T1000 (cell line): ENCODE data around the gene NXPH1.

Source experiments
- DNase-seq: peaks from one replicate; lab custom pipeline; 2025; ENCODE audit warnings: mixed read lengths; lab: John Stamatoyannopoulos, UW

NXPH1 gene

DNA sequence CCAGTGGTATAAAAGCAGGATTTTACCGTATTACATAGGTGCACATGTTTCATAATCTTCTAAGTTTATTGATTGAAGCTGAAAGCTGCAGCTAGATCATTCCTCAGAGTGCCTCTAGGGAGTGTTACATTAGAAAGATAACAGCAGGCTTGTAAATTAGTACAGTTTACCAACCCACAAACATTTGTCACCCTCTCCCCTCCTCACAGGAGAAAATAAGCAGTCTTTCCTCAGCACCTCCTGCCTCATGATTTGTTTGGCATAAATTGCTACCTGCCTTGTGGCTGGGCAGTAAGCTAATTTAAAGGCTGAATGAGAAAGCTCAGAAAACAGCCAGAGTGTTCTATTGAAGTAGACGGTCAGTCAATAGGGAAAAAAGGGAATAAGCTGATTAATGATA lies 74.2 kb downstream of the NXPH1 start:
- no peak for DNase-seq

GRCh38 chr7:8509621-8510020 lies 76.2 kb downstream of the NXPH1 start:
- no peak for DNase-seq

DNA sequence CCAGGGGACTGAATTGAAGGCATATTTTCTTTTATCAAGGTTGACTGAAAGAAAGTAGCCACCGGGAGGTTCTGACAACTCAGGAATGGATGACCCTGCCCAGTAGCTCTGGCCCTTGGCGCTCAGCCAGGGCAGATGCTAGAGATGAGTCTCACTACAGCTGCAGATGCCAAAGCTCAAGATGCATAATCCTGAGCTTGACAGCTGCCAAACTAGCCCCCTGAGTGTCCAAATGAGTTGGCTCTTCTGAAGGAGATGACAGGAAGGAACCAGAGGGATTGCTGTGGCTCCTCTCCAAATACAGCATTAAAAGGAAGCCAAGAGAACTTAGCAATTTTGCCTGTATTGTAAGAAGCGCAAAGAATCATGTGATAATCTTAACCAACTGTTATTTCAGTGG lies 78.4 kb downstream of the NXPH1 start:
- DNase-seq, result no peak

GRCh38 chr7:8514781-8515519 lies 81.5 kb downstream of the NXPH1 start:
- DNase-seq, result no peak

DNA sequence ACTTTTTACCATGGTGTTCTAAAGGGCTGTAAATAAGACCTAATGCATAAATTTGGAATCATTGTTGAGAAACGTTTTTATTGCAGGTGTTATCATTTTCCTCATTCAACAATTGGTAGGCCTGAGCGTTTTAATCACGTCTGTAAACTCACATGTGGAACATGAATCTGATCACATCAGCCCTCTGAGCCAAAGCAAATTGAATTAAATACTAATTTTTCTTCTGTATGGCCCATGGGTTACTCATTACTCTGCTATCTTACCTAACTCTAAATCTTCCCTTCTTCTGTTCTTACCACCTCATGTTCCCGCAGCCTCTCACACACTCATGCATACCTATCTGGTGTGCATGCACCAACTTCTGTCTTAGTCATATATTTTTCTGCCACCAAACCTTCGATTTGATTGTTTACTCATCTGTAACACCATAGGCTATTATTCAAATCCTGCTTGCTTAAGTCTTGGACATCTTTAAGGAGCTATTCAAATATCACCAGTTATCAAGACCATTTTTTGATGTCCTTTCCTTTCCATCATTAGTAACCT lies 82.3 kb downstream of the NXPH1 start:
- no peak for DNase-seq

- no peak for DNase-seq
Observed at GRCh38 chr7:8516976-8517375, 83.6 kb downstream of the NXPH1 start.

GRCh38 chr7:8528311-8528710 lies 94.9 kb downstream of the NXPH1 start:
- DNase-seq, result no peak

GRCh38 chr7:8531991-8532515 lies 98.6 kb downstream of the NXPH1 start:
- DNase-seq, result no peak

DNA sequence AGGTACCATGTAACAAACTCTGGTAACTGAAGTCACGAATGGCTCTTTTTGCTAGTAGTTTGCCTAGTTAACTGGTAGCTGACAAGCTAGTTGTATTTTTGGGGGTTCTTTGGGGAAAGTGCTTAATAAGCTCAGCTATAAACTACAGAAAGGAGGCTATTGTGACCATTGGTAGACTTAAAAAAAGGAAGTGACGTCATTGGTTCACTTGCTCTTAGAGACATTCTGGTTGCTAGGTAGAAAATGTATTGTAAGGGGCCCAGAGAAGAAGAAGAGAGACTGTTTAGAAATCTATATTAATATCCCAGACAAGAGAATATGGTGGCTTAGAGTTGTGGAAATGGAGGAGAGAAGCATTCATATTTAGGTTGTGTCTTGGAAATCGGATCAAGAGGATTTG lies 103.0 kb downstream of the NXPH1 start:
- no peak for DNase-seq

GRCh38 chr7:8549046-8549445 lies 115.6 kb downstream of the NXPH1 start:
- DNase-seq, result no peak

GRCh38 chr7:8560501-8560900 lies 127.1 kb downstream of the NXPH1 start:
- DNase-seq, result no peak

DNA sequence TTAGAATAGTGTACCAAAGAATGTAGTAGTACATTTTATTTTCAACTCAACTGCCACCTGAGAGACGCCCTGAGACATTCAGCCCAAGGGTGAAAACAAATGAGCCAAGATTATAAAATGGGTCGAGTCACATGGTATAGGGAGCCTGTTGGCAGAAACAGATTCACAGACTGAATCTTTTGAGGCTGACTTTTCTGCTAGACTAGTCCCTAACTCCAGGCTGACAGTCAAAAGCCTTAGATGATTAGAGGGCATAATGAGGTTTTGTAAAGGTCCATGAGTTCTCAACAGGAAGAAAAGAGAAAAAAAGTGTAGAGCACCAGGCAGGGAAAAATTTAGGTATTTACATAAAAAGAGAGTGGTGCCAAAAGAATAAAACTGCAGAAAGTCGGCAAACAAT lies 128.0 kb downstream of the NXPH1 start:
- no peak for DNase-seq

GRCh38 chr7:8564281-8564680 lies 130.9 kb downstream of the NXPH1 start:
- DNase-seq, result no peak

- no peak for DNase-seq
Observed at GRCh38 chr7:8566016-8566415, 132.6 kb downstream of the NXPH1 start.

- DNase-seq, result no peak
Observed at GRCh38 chr7:8567626-8568025, 134.2 kb downstream of the NXPH1 start.

- DNase-seq, result no peak
Observed at GRCh38 chr7:8579661-8580194, 146.3 kb downstream of the NXPH1 start.

GRCh38 chr7:8581842-8582241 lies 148.4 kb downstream of the NXPH1 start:
- DNase-seq, result no peak

DNA sequence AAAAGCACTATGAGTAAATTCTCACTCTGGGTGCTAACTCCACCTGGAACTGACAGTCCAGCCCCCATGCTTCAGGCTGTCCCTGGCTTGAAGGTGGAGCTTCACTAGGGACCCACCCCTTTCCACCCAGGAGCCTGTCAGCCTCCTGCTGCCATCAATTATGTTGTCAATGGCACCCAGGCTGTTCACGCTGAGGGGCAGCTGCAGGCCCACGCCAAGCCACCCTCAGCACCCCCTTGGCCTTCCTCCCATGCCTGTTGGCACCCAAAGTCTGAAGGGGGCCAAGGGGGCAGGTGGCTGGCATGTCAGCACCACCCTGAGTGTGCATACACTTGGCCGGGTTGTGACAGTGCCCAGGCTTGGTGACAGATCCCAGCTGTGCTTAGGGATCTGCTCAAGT lies 149.3 kb downstream of the NXPH1 start:
- no peak for DNase-seq

GRCh38 chr7:8585591-8585990 lies 152.2 kb downstream of the NXPH1 start:
- no peak for DNase-seq

DNA sequence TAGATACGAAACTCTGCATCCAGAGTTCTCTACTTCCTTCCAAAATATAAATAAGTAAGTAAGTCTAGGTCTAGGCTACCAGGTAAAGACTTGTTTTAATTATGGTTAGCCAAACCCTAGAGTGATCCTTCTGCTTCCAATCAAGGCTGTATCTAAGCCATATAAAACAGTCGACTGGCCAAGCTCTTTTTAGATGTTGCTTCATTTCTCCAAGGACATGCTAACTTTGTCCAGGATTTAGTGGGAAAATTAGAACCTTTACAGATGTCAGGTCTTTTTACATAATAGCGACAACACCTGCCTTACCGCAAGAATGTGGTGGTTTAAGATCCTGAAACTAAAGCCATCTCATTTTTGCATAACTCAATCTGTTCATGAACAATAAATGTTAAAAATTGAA lies 156.8 kb downstream of the NXPH1 start:
- DNase-seq, result no peak

- DNase-seq, result no peak
Observed at GRCh38 chr7:8590791-8591190, 157.4 kb downstream of the NXPH1 start.

DNA sequence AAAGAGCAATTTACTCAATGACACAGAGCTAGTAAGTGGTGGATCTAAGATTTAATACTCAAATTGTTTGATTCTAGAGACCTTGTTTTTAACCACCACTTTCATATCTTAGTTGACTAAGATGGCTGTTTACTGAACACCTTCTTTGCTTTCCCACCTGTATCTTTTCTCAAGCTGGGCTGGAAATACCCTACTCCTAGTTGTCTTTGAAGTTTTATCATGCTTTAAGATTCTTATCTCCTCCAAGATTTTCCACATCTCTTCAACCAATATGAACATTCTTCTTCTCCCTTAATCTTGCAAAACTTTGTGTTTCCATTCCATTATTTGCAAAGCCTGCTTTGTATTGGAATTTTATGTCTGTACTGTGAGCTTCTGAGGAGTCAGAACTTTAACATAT lies 157.9 kb downstream of the NXPH1 start:
- DNase-seq, result no peak

DNA sequence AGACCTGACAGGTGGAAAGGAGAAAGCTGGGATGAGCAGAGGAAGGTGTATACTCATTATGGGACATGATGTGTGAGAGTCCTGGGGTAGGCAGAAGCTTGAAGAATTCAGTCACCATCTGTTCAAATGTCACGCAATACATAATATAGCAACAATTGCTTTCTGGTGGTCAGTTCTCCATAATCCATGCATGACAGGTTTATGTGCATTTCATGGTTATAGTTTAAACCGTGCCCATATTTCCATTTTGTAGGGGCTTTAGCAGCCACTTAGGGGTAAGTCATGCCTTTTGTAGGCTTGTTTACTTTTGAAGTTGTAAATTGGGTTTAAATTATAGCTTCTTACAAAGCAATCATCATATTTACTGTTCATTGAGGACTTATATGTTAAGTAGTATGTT lies 158.8 kb downstream of the NXPH1 start:
- DNase-seq, result no peak

GRCh38 chr7:8594115-8594514 lies 160.7 kb downstream of the NXPH1 start:
- no peak for DNase-seq
